GM21528 (cell line): ENCODE data around the gene ERCC2.
"Not testable (repeated sequence)": the region's sequence is repeated elsewhere in the genome, so short reads cannot be mapped to it uniquely, and the experiment has no call there.

Source experiments
- ATAC-seq: cut with Tn5 transposase; IDR thresholded peaks from one replicate; pipeline ENCODE4 v1.9.1; 2021; ENCODE audit warnings: mild to moderate bottlenecking, moderate library complexity; ENCODE audit not compliant: unreplicated experiment, low FRiP score

The ERCC2 gene

DNA sequence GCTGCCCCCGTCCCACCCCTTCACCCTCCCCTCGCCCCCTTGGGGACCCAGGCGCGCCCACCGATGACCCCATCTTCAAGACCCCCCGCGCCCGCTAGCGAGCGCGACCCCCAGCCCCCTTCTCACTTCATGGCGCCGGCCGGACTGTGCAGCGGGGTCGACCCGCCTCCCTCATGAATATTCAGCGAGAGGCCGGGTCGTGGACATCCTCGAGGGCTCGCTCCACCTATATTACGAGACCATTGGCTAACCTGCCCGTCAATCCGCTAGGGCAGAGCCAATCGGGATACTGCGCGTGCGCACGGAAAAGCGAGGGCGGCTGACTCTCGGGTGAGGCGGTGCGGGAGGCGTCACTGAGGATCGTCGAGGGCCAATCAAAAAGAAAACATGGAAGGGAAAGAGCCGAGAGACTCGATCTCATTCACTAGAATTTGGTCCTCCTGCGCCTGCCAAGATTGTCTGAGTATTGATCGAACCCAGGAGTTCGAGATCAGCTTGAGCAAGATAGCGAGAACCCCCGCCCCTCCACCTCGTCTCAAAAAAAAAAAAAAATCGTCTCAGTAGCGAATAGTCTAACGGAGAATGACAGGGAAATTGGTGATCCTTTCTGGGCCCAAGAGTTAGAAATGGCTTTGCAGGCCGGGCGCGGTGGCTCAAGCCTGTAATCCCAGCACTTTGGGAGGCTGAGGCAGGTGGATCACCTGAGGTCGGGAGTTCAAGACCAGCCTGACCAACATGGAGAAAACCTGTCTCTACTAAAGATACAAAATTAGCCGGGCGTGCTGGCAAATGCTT is at the start of gene ERCC2:
TSS of gene ERCC2 (minus strand) at position 164 of the 795 bp plus-strand sequence. CDS start at position 131, 33 bp downstream.
- peak; percentile 92 for ATAC-seq

DNA sequence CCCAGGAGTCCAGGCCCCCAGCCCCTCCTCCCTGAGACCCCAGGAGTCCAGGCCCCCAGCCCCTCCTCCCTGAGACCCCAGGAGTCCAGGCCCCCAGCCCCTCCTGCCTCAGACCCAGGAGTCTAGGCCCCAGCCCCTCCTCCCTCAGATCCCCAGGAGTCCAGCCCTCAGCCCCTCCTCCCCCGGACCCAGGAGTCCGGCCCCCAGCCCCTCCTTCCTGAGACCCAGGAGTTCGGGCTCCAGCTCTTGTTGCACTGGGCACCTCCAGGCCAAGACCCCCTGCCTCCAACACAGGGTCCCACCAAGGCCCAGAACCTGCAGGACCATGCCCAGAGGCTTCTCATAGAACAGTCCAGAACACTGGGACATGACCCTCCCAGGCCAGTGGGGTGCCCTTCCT is 49.5 kb upstream of the ERCC2 start:
- no peak for ATAC-seq

DNA sequence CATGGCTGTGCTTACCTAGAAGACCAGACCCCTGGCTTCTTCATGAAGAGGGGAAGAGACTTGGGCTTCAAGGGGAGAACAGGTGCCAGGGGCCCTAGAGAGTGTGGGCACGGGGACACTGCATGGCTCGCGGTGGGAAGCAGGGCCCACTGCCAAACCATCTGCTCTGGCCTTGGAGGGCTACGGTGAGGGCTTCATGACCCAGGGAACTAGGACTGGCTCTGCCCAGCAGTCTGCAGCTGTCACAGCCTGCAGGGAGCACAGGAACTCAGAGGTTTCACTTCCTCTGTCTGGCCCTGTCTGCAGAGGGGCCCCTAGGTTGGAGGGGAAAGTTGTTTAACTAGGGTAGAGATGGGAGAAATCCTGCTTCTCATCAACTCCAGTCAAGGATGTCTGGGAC is 49.0 kb upstream of the ERCC2 start:
- ATAC-seq = peak; percentile 45

DNA sequence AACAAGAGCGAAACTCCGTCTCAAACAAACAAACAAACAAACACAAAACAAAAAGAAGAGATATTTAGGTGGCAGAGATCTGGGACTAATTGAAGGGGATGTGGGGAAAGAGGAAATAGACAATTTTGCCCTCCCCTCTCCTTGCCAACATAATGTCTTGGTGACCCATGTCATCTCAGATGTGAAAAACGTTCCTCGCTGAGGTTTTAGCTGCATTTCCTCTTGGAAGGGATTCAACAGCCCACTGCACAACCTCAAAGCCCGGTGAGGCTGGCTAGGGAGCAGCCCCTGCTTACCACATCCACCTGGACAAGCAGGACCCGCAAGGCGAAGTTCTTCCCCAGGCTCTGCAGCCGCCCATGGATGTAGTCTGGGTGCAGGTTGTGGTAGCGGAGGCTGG is 48.4 kb upstream of the ERCC2 start:
- ATAC-seq = no peak

DNA sequence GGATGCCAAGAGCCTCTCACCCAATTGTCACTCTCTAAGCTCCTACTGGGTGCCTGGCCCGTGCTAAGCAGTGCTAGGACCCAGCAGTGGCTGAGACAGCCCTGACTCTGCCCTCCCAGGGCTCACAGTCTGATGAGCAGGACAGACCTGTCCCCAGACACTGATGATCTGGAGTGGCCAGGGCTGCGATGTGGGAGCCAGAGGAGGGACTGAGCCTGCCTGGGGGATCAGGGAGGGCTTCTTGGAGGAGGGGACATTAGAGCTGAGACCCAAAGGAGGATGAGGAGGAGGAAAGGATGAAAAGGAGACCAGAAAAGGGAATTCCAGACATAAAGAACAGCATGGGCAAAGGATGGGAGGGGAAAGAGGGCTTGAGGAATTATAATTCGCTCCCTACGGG is 46.8 kb upstream of the ERCC2 start:
- no peak for ATAC-seq

DNA sequence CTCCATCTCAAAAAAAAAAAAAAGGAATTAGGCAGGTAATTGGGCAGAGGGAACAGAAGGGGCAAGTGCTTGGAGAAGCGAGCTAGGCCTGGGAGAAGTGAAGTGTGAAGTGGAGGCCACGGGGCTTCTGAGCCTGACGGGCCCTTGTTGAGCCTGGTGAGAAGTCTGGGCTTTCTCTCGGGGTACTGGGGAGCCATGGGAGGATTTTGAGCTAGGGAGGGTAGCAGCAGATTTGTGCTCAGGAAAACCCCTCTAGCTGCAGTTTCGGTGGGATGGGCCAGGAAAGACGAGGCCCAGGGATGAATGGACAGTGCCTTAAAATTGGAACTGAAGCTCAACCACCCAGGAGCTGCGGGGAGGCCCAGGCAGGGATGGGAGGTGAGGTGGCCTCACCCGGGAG is 44.1 kb upstream of the ERCC2 start:
- no peak for ATAC-seq

DNA sequence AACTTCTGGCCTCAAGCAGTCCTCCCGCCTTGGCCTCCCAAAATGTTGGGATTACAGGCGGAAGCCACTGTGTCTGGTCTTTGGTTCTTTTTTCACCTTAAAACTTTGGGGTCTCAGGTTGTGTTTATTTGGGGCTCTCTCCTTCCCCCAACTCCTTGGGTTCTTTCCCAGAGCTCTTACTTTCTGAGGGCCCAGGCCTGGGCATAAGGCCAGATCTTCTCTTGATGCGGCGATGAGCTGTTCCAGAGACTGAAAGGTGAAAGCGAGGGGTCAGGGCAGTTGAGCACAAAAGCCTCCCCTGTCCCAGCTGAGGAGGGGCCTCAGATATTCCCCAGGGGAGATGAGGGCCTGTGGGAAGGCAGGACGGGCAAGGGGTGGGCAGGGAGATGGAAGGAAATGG is 43.1 kb upstream of the ERCC2 start:
- no peak for ATAC-seq

DNA sequence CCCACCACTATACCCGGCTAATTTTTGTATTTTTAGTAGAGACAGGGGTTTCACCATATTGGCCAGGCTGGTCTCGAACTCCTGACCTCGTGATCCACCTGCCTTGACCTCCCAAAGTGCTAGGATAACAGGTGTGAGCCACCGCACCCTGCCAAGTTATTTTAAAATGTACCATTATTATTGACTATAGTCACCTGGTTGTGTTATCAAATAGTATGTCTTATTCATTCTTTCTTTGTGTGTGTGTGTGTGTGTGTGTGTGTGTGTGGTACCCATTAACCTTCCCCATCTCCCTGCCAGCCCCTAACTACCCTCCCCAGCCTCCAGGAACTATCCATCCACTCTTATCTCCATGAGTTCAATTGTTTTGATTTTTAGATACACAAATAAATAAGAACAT is 40.0 kb upstream of the ERCC2 start:
- not testable (repeated sequence) for ATAC-seq

DNA sequence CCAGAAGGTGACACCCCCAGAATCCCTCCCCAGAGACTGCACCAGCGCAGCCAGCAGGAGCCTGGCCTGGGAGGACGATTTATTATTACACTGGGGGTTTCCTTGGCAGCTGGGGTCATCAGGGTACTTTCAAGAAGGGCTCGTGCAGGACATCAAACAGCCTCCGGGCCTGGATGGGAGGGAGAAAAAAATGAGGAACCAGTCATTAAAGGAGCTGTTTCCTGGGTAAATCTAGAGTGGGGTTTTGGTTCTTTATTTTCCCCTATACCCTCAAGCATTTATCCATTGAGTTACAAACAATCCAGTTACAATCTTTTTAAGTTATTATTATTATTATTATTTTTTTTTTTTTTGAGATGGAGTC is 39.2 kb upstream of the ERCC2 start:
- no peak for ATAC-seq

DNA sequence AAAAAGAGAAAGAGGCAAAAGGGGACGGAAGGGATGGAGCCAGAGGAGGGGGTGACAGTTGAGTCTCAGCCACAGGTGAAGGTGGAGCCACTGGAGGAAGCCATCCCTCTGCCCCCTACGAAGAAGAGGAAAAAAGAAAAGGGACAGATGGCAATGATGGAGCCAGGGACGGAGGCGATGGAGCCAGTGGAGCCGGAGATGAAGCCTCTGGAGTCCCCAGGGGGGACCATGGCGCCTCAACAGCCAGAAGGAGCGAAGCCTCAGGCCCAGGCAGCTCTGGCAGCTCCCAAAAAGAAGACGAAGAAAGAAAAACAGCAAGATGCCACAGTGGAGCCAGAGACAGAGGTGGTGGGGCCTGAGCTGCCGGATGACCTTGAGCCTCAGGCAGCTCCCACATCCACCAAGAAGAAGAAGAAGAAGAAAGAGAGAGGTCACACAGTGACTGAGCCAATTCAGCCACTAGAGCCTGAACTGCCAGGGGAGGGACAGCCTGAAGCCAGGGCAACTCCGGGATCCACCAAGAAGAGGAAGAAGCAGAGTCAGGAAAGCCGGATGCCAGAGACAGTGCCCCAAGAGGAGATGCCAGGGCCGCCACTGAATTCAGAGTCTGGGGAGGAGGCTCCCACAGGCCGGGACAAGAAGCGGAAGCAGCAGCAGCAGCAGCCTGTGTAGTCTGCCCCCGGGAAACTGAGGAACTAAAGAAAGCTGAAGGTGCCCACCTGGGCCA is 38.6 kb upstream of the ERCC2 start:
- ATAC-seq = no peak

DNA sequence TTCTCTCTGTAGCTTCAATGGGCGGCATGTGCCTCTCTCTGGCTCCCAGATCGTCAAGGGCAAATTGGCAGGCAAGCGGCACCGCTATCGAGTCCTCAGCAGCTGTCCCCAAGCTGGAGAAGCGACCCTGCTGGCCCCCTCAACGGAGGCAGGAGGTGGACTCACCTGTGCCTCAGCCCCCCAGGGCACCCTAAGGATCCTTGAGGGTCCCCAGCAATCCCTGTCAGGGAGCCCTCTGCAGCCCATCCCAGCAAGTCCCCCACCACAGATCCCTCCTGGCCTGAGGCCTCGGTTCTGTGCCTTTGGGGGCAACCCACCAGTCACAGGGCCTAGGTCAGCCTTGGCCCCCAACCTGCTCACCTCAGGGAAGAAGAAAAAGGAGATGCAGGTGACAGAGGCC is 37.7 kb upstream of the ERCC2 start:
- no peak for ATAC-seq

DNA sequence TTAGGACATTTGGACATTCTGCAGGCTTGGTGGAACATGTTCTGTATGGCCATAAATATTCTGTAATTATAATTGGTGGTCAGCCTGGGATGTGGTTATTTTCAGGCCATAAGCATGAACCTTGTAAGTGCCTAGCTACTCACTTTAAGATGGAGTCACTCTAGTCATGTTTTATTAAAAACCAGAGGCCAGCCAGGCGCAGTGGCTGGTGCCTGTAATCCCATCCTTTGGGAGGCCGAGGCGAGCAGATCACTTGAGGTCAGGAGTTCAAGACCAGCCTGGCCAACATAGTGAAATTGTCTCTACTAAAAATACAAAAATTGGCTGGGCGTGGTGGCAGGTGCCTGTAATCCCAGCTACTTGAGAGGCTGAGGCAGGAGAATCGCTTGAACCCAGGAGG is 37.2 kb upstream of the ERCC2 start:
- not testable (repeated sequence) for ATAC-seq

DNA sequence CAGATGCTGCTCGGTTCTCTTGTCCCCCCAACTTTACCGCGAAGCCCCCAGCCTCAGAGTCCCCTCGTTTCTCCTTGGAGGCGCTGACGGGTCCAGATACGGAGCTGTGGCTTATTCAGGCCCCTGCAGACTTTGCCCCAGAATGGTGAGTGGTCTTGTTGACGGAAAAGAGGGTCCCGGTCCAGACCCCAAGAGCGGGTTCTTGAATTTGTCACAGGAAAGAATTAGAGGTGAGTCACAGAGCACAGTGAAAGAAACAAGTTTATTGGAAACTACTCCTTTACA is 36.7 kb upstream of the ERCC2 start:
- no peak for ATAC-seq

DNA sequence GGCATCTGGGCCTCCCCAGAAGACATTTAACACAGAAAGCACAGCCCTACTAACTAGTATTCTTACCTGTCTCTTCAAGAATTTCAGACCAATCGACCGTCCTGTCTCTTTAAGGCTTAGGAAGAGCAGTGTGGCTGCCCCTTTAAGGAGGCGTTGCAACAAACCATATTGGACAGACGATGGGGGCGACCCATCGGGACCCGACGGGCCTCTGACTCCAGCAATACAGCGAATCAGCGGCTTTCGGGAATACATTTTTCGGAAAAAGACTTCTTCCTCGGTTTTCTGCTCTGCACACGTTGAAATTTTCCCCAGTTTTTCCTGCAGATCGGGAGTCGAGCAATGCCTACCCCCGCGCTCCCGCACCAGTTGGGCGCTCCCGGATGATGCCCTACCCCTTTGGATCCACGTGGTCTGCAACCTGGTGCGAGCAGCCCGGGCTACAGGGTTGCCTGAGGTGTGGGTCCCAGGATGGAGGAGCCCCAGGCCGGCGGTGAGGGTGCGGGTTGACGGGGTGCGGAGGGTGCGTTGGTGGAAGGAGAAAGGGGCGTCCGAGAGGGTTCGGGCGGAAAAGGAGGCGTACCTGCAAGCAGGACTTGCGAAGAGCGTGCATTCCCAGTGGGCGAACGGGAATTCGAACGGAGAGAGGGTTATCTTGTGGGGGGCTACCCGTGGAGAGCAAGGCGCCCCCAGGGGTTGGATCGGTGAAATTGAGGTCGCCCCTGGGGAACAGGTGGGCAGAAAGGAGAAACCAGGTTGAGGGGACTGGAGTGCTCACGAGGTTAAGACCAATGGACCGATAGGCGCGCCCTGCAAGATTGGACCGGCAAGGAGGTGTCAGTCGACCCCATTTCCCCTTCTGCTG is 36.1 kb upstream of the ERCC2 start, which contains the start of gene POLR1G:
TSS of gene POLR1G (plus strand) at position 419 of the 865 bp plus-strand sequence. CDS start at position 472, 53 bp downstream.
- peak; percentile 78 for ATAC-seq

DNA sequence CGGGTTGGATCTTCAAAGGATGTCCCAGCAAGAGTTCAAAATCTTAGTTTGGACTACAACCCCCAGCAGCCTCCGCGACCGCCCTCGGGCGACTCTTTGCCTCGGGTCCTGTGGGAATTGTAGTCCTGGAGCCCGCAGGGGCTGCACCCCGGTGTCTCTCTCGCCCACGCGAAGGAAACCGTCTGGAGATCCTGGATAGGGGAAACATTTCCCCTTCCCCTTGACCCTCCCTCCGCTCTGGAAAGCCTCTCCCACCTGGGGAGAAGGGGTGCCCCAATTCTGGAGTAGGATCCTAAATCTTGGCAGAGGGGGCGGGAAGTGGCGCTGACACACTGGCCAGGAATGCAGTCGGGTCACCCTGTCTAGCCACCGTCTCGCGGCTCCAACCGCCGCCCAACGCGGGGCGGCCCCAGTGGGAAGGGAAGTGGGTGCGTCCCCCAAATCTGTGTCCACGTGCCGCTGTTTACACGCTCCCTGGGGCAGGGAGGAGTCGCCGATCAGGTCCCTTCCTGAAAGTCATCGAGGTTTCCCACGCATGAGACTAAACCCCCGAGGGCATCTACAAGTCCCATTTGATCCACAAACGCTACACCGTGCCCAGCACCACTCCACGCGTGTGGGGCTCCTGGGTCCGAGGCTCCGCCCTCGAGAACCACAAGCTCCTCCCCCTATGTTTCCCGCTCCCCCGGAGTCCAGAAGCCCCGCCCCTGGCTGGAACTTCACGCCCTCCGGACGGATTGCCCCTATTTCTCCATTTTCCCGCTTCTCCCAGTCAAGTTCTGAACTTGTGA is 35.3 kb upstream of the ERCC2 start:
- ATAC-seq = peak; percentile 43

DNA sequence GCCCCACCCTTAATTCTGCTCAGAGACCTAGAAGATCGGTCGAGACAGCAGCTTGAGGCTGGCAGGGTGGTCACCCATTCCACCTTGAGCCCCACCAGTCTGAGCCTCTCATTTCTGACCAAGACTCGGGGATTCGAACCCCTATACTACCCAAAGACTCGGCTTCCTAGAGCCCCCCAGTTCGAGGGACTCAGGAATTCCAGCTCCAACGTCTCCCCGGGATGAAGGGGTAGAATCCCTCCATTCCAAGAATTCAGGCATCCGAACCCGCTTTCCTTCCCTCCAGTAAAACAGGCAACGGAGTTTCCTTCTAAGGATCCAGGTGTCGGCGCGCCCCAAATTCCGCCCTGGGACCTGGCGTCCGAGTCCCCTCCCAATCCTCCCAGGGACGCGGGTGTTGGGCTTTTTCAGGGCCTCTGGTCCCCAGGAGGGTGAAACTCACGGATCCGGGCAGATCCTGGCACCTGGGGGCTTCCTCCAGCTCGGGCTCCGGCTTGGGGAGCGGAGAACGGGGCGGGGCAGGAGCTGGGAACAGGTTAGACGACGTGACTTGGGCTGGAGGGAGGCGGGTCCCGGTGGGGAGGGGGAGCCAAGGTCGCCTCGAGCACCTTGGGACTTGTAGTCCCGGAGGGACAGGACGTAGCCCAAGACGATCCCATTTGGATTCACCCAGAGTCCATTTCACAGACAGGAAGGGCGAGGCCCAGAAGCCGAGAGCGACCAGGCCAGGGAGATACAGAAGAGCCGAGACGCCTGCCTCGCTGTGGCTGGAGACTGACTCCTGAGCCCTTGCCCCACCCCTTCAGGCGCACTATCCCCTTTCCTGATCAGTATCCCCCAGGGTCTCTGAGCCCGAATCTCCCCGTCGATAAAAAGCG is 34.4 kb upstream of the ERCC2 start, which contains the start of gene PPP1R13L:
TSS of gene PPP1R13L (minus strand) at position 513 of the 878 bp plus-strand sequence. CDS start 6,751 bp downstream, outside the sequence.
- no peak for ATAC-seq

DNA sequence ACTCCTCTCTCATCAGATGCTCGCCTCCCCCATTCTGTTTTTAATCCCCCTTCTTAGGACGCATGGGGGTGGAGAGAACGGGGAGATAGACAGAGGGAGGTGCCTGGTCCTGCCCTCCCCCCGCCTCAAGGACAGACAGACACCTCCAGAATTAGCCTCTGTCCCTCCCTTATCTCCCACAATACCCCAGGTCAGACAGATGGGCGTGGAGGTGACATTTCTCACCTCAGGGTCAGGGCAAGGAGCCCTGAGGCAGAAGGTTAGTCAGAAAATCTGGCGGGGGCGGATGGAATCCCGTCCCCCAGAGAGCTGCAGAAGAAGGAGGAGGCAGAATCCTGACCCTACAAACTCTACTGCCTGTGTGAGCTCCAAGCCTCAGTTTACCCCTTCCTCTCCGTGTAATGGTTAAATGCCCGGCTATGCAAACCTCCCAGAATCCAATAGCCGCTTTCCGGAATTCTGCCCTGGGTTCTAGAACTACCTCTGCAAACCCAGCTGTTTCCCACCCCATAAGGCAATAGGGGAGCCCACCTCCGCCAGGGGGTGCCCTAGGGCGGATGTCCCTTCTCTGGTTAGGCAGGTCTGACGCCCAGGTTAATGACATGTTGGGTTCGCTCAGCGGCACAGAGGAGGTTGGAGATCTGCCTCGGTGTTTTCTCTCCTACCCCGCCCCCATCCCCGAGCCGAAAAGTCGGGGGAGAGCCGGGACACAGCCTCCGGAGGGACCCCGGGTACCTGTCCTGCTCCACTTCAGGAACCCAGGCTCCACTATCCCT is 33.6 kb upstream of the ERCC2 start:
- ATAC-seq = no peak

DNA sequence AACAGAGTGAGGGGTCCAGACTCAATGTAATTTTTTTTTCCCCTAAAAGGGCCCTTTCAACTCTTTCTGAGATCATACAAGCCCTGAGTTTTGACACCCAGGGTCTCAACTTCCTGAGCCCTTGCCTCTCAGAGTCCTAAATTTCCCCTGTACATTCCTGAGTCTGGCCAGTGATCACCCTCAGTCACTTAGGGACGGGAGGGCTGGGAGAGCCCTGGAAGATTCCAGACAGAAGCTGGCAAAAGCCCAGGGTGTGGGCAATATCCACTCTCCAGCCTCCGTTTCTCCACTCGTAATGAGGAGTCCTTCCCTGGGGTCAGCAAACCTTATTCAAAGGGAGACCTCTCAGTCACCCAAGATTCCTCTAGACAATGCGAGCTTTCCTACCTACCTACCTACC is 32.9 kb upstream of the ERCC2 start:
- ATAC-seq = no peak
